GM18508 (cell line): ENCODE results near the gene HMGB1.
"Not testable (repeated sequence)": the region's sequence is repeated elsewhere in the genome, so short reads cannot be mapped to it uniquely, and the experiment has no call there.

Source experiments
- ATAC-seq: cut with Tn5 transposase; IDR thresholded peaks from one replicate; pipeline ENCODE4 v1.9.1; 2021; ENCODE audit warnings: moderate number of reproducible peaks; ENCODE audit not compliant: insufficient read depth, unreplicated experiment

The HMGB1 gene

DNA sequence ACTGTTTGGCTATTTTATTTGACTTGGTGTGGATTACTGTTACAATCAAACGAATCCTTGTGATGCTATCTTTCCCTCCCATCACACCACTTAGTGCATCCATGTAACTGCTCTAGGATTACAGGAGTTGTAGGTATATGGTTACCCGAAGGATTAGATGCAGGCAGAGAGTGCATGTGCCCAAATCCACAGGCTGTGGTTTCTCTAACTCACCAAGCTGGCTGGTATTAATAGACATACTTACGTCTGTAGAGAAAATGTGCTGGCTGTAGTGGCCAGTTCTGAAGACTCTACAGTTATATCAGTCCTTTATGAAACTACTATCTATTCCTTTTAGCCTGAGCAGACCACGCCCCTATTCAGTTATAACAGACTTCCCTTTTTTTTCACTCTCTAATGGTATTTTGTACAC lies 1.1 kb upstream of the HMGB1 start:
- no peak for ATAC-seq

DNA sequence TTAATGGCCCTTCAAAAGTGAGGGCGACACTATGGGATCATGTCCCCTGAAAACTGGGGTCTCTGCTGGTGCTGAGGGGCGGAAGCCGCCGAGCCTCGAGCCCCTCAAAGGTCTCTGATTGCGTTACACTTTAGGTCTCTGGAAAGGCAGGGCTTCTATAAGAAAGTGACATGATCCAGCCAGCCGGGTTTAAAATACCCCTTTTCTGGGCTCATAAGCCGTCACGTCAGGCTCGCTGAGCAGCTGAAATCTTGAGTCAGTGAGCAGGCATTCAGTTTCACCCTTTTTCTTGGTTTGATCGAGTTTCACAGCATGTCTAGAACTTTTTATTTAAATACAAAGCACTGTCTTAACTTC lies 600 bp upstream of the HMGB1 start:
- no peak for ATAC-seq

DNA sequence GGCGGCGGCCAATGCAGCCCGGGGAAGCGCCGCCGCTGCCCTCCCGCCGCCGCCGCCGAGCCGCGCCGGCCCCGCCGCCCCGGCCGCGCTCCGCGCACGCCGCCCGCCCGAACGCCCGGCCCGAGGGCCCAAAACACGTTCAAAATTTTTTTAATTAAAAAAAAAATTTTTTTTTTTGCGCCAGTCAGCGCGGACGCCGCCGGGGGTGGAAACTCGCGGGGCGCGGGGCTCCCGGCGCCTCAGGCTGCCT lies 468 bp downstream of the HMGB1 start:
- no peak for ATAC-seq

DNA sequence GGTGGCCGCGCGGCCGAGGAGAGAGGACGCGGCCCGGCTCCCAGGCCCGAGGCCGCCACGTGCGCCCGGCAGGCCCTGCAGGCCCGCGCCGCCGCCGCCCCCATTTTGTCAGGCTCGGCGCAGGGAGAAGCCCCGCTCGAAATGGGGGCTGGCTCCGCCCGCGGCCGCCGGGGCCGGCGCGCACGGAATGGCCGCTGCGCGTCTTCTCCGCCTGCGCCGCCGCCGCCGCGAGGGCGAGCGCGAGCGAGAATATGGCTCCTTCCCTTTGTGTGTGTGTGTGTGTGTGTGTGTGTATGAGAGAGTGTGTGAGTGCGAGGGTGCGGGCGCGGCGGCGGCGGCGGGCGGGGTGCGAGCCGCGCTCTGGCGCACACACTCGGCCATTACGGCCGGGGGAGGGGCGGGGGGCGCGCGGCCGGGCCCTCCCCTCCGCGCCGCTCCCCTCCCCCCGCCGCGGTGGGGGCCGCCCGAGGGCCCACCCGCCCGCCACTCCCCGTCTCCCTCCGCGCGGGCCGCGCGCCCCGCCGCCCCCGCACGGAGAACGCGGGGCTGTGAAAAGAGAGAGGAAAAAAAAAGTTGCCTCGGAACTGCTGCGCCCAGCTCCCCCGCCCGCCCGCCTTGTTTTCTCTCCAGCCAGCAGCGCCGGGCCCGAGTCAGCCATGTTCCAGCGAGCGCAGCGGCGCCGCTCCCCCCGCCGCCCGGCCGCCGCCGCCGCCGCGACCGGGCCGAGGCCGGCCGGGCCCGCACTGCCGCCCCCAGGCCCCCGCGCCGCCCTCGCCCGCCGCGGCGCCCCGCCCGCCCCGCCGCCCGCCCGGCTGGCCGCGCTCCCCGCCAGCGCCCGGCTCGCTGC lies 1.0 kb downstream of the HMGB1 start:
- no peak for ATAC-seq

DNA sequence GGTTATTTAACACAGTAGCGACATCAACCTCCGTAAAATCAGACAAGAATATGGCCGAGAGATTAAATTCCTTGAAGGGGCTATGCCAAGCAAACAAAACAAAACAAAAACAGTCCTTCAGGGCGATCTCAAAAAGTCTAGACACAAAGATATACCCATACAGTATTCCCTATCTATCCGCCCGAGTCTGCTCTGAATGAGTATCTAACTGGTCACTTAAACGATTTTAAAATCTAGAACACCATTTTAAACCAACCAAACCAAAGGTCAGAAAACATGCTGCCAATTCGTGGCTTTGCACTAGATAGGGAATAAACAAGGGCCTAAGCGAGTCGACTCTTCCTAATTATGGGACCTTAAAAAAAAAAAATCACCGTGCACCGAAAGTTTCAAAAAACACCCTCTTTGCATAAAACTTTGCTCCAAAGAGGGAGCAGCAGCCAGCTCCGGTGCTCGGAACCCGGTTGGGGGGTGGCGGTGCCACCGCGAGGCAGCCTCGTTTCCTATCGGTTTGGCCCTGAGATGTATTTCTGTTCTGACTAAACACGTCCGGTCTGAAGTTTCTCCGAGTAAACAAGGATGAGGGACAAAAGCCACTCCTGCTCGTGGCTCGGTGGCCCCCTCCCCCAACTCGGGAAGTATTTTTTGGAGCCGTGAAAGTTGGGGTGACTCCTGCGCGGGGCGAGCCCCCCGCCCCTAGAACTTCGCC lies 1.8 kb downstream of the HMGB1 start:
- peak; percentile 29 for ATAC-seq

DNA sequence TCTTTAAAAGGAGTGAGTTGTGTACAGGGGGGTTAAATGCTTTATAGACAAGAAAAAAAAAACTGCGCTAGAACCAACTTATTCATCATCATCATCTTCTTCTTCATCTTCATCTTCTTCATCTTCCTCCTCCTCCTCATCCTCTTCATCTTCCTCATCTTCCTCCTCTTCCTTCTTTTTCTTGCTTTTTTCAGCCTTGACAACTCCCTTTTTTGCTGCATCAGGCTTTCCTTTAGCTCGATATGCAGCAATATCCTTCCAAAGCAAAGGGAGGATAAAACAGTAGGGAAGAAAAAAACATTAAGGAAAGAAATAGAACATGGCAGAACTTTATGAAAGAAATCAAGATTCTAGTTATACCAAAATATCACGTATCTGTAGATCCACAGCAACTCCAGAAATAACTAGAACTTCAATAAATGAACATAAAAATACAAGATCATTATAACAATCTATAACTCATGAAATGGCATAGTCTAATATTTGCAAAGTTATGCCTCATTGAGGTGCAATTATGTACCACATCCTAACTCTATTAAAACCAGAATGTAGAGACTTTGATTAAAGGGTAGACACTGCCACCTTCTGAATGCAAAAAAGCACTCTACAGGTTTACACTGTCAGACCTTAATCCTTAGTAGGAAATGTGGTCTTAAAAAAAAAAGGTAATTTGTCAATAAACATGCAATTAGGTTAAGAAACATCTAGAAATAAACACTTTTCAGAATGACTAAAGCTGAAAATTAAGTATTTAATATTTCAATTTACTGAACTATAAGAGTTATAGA lies 4.3 kb downstream of the HMGB1 start:
- not testable (repeated sequence) for ATAC-seq

DNA sequence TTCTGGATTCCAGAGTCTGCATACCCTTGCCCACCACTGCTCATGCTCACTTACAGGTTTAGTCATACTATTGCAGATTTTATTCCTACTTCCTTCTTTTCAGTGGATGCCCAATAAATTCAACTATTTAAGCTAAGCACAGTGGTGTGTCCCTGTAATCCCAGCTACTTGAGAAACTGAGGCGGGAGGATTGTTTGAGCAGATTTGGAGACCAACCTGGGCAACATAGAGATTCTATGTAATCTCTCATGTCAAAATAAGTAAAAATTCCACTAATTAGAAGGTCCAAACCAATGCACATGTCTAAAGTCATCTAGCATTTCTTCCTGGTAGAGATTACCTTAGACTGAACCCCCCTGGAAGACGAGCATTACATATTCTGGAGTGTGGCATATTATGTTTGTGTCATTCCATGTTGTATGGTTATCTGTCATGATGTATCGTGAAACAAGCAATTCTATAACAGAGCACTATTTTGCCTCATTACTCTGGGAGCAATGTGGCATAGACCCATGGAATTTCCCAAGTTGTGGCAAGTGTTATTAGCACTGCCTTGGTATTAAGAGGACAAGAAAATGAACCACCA lies 8.3 kb downstream of the HMGB1 start:
- no peak for ATAC-seq

DNA sequence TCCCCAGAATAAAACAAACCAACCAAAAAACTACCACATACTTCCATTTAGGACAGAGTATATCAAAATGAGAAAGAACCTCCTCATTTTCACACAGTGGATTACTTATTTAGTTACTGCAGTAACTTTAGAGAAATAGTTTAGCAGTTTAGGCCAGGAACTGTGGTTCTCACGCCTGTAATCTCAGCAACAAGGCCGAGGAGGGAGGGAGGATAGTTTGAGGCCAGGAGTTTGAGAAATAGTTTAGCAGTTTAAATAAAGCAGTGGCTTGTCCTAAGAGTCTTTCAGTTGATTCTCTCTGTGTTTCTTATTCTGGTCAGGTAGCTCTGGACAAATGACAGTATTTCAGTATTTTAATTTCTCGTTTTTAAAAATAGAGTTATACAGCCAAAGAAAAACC lies 9.4 kb downstream of the HMGB1 start:
- no peak for ATAC-seq

DNA sequence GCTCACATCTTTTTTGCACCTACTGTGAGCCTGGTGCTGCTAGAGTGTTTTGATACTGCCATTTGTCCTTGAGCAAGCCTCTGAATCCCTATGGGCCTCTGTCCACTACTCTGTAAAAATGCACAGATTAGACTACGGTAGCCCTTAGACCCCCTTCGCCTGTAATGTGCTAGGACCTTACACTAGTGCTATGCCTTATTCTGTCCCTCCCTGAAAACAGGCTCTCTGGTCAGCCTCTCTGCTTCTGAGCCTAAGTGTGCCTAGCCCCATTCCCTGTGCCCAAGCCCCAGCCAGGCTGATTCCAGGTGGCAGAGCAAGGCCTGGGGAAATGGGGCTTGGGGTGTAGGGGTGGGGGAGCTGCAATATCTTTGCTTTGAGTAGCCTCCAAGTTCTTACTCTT lies 10.7 kb downstream of the HMGB1 start:
- ATAC-seq, result no peak

DNA sequence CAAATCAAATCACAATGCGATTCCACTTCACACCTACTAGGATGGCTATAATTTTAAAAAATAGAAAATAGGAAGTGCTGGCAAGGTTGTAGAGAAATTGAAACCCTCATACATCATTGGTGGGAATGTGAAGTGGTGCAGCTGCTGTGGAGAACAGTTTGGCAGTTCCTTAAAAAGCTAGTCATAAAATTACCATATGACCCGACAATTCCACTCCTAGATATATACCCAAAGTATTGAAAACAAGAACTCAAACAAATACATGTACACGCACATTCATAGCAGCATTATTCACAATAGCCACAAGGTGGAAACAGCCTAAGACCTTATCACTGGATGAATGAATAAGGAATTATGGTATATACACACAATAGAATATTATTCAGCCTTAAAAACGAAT lies 12.0 kb downstream of the HMGB1 start:
- no peak for ATAC-seq

DNA sequence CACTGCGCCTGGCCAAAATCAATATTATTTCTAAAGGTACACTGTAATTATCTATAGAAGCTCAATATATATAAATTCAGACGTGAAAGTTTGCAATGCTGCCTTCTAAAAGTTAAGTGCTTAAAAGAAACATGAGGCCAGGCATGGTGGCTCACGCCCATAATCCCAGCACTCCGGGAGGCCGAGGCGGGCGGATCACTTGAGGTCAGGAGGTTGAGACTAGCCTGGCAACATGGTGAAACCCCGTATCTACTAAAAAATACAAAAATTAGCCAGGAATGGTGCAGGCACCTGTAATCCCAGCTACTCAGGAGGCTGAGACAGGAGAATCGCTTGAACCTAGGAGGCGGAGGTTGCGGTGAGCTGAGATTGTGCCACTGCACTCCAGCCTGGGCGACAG lies 14.3 kb downstream of the HMGB1 start:
- ATAC-seq, result not testable (repeated sequence)

DNA sequence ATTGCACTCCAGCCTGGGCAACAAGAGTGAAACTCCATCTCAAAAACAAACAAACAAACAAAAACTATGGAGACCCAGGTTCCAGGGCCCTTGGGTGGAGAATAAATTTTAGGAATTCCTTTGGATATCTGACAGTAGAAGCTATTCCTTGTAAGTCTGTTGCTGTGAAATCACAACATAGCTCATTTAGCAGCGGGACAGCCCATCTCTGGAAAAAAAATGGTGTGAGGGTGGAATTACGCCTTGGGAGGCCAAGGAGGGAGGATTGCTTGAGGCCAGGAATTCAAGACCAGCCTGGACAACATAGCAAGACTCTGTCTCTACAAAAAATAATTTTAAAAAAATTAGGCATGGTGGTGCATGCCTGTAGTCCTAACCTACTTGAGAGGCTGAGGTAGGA lies 15.7 kb downstream of the HMGB1 start:
- no peak for ATAC-seq

DNA sequence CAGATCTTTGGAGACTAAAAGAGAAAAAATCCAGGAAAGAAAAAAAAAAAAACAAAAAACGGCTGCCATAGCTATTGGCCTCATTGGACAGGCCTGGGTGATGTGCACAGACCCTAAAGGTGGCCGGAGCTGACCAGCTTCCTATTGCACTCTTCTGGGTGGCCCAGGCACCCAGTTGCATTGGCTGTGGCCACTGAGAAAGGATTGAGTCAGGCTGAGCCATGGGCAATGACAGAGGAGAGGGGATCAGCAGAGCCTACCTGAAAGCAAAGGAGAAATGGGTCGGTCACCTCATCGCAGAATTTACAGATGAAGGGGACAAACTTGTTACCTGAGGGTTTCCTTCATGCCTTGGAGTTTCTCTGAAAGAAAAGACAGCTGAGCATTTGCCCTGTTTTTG lies 17.3 kb downstream of the HMGB1 start:
- ATAC-seq, result no peak

DNA sequence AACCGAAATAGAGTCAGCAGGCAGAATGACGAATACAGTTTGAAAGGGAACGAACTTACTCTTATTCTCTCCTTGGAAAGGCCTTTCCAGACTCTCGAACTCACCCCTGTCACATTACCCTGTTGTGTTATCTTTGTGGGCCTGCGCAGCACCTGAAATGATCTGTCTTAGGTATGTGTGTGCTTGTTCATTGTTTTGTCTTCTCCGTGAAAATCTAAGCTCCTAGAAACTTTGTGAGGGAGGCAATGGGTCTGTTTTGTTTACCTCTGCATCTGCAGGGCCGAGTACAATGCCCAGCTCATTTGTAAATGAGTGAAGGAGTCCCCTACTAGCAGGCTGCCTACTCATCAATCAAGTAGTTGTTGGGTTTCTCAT lies 19.6 kb downstream of the HMGB1 start:
- no peak for ATAC-seq

DNA sequence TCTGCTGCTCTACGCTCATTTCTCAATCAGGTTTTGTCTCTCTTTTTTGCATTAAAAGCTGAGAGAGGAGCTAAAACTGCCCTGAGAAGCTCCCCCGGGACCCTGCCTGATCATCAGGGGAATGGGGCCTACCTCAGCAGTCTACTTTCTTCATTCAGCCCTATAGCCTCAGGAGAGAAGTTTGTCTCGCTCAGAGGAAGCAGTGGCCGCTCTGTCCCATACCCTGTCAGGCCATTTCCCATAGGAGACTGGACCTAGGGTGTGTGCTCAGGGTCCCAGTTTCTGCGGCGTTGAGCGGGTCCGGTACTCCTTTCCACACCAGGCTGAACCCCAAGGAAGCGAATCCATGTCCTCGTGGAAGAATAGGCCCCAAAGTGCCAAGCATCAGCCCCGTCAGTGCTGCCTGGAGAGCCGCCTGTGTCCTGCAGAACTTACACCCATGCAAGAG lies 21.8 kb downstream of the HMGB1 start:
- ATAC-seq, result no peak

DNA sequence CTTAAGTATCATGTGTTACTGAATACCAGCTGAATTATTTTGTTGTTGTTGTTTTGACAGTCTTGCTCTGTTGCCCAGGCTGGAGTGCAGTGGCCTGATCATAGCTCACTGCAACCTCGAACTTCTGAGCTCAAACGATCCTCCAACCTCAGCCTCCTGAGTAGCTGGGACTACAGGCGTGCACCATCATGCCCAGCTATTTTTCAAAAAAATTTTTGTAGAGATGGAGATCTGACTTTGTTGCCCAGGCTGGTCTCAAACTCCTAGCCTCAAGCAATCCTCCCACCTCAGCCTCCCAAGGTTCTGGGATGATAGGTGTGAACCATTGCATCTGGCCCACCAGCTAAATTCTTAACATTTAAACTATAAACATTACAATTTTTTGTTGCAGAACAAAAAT lies 22.2 kb downstream of the HMGB1 start:
- ATAC-seq, result not testable (repeated sequence)

DNA sequence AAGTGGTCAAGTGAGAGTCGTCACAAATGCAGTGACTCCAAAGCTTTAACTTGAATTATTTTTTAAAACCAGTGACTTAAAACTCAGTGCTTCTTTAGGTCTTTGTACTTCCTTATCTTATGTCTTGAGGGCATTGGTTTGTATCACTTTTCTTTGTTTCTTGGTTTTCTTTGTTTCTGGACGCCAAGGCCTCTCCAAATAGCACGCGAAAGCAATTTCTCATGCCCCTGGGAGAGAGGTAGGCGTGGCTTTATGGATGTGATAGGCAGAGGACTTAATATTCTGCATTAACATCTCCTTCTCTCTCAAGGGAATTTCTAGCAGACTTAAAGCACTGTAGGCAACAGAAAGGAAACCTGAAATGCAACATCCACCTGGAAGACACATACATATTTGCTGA lies 22.8 kb downstream of the HMGB1 start:
- no peak for ATAC-seq

DNA sequence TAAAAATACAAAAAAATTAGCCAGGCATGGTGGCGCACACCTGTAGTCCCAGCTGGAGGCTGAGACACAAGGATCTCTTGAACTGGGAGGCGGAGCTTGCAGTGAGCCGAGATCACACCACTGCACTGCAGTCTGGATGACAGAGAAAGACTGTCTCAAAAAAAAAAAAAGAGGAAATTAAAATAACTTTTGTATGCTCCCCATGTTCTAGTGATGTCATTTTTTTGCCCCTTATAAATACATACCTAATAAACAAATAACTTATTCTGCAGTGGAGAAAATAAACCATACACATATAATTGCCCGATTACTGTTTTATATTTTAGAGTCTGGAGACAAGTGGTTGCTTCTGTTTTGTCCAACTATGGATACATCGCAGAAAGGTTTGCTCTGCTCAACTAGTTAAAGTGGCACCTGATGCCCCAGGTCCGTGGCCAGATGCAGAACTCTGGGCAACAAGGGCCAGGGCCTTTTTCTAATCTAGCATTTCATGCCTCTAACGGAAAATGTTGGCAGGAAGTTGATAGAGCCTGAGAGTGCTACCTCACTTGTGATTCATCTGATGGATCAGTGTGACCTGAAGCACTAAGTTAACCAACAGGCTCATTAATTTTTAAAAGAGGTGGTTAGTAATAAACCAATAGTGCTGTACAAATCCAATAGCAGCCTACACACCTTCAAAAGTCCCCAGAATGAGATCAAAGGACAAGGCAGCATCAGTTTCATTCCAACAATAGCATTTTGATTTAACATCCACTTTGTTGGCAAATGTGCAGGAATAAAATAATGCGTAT lies 24.6 kb downstream of the HMGB1 start:
- peak; percentile 45 for ATAC-seq

DNA sequence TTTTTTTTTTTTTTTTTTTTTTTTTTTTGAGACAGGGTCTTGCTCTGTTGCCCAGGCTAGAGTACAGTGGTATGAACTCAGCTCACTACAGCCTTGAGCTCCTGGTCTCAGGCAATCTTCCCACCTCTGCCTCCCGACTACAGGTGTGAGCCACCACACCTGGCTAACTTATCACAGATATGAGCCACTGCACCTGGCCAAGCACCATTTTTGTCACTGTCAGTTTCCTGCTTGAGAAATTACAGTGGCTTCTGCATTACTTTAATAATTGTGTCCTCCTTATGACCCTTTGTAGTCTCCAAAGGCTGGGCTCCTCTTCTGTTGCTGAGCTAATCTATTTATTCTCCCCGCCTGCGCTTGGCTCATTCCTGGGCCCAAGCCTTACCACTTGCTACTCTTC lies 27.4 kb downstream of the HMGB1 start:
- no peak for ATAC-seq

DNA sequence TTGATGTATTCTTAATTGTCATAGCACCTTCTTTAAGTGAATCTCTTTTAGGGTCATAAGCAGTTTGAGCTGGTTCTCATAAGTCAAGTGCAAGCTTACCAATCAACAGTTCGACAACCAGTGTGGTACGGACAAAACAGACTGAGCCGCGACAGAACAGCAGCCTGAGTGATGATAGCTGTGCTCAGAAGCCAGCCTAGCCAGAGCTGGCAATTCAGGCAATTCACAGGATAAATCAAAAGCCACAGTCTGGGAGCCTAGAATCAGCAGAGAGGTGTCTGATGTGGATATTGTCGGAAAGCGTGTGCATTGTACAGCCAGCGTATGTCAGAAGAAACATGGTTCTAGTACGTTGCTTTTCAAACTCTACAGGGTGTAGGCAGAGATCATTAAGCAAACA lies 28.6 kb downstream of the HMGB1 start:
- ATAC-seq, result no peak
